Nephron (organoid): ENCODE results near the gene SPRED1.
A peak's percentile ranks its signal among the peaks of the same experiment; 100 is the strongest.

Experiments used
- H3K27ac Mint-ChIP-seq, 3 experiments: 2 replicates each; pipeline ENCODE4 v1.8.0; 2020; ENCODE audit warnings: mixed read lengths in 3 of 3, mild to moderate bottlenecking in 2 of 3, moderate library complexity in 1 of 3
- H3K27me3 Mint-ChIP-seq: 2 replicates; pipeline ENCODE4 v1.8.0; 2021; ENCODE audit warnings: low read depth, mild to moderate bottlenecking, moderate library complexity, mixed read lengths
- H3K36me3 Mint-ChIP-seq: 2 replicates; pipeline ENCODE4 v1.8.0; 2020; ENCODE audit warnings: low read depth, mixed read lengths
- H3K4me1 Mint-ChIP-seq: 2 replicates; pipeline ENCODE4 v1.8.0; 2020; ENCODE audit warnings: mixed read lengths
- H3K4me3 Mint-ChIP-seq, 3 experiments: 2 replicates each; pipeline ENCODE4 v1.8.0; 2020; ENCODE audit warnings: mild to moderate bottlenecking in 3 of 3, mixed read lengths in 3 of 3, moderate library complexity in 2 of 3
- H3K9me3 Mint-ChIP-seq: 2 replicates; pipeline ENCODE4 v1.8.0; 2020; ENCODE audit warnings: mixed read lengths
- CTCF ChIP-seq, 3 experiments: fragments of 200-600 bp; sonication (generic); IDR thresholded peaks; one replicate each; pipeline ENCODE4 v1.5.0; 2021; ENCODE audit warnings: antibody characterized with exemption in 3 of 3; ENCODE audit not compliant: unreplicated experiment in 3 of 3

SPRED1 gene

GRCh38 chr15:38373016-38373415 lies 120.4 kb downstream of the SPRED1 start:
- Mint-ChIP-seq H3K36me3 (no peaks in the 10 kb centered on the region), H3K4me1 (peaks cover 29% of the 10 kb centered on the region), H3K4me3 (no peak overlapping the region), H3K27me3 (no peaks in the 10 kb centered on the region), H3K9me3 (no peaks in the 10 kb centered on the region), H3K27ac (no peak overlapping the region)
- no peak for TF ChIP-seq CTCF (IDR thresholded peaks at IDR 0.05; ENCODE audit: unreplicated experiment in 3 of 3)

GRCh38 chr15:38374029-38374428 lies 121.4 kb downstream of the SPRED1 start:
- Mint-ChIP-seq H3K4me3 (no peak overlapping the region), H3K4me1 (peaks cover 34% of the 10 kb centered on the region), H3K27ac (peak overlapping the region in 1 of 3 experiments; percentile 27), H3K27me3 (no peaks in the 10 kb centered on the region), H3K36me3 (no peaks in the 10 kb centered on the region), H3K9me3 (no peaks in the 10 kb centered on the region)
- TF ChIP-seq CTCF (IDR thresholded peaks at IDR 0.05; ENCODE audit: unreplicated experiment in 3 of 3), result no peak

GRCh38 chr15:38374556-38374955 lies 121.9 kb downstream of the SPRED1 start:
- H3K27ac Mint-ChIP-seq, result peak overlapping the region; percentile 1 to 27 (median 10)
- H3K4me3 Mint-ChIP-seq, result no peak overlapping the region
- no peaks in the 10 kb centered on the region for H3K9me3 Mint-ChIP-seq
- TF ChIP-seq CTCF (IDR thresholded peaks at IDR 0.05; ENCODE audit: unreplicated experiment in 3 of 3), result no peak
- no peaks in the 10 kb centered on the region for H3K27me3 Mint-ChIP-seq
- no peaks in the 10 kb centered on the region for H3K36me3 Mint-ChIP-seq
- peaks cover 34% of the 10 kb centered on the region for H3K4me1 Mint-ChIP-seq

- Mint-ChIP-seq H3K27ac (no peak overlapping the region), H3K4me3 (no peak overlapping the region), H3K27me3 (no peaks in the 10 kb centered on the region), H3K4me1 (peaks cover 34% of the 10 kb centered on the region), H3K9me3 (no peaks in the 10 kb centered on the region), H3K36me3 (no peaks in the 10 kb centered on the region)
- no peak for TF ChIP-seq CTCF (IDR thresholded peaks at IDR 0.05; ENCODE audit: unreplicated experiment in 3 of 3)
Measured at GRCh38 chr15:38376081-38376480, 123.4 kb downstream of the SPRED1 start.

- H3K27me3 Mint-ChIP-seq, result no peaks in the 10 kb centered on the region
- peak overlapping the region in 2 of 3 experiments; percentile 4 to 31 for H3K4me3 Mint-ChIP-seq
- peak overlapping the region; percentile 86 to 90 (median 88) for H3K27ac Mint-ChIP-seq
- H3K4me1 Mint-ChIP-seq, result peaks cover 34% of the 10 kb centered on the region
- TF ChIP-seq CTCF (IDR thresholded peaks at IDR 0.05; ENCODE audit: unreplicated experiment in 3 of 3), result no peak
- H3K9me3 Mint-ChIP-seq, result no peaks in the 10 kb centered on the region
- H3K36me3 Mint-ChIP-seq, result no peaks in the 10 kb centered on the region
Measured at GRCh38 chr15:38377636-38378035, 125.0 kb downstream of the SPRED1 start.

- Mint-ChIP-seq H3K9me3 (no peaks in the 10 kb centered on the region), H3K27ac (peak overlapping the region; percentile 86 to 90 (median 88)), H3K27me3 (no peaks in the 10 kb centered on the region), H3K4me1 (peaks cover 34% of the 10 kb centered on the region), H3K36me3 (no peaks in the 10 kb centered on the region), H3K4me3 (peak overlapping the region; percentile 4 to 33 (median 31))
- TF ChIP-seq CTCF (IDR thresholded peaks at IDR 0.05; ENCODE audit: unreplicated experiment in 3 of 3), result no peak
Measured at GRCh38 chr15:38378161-38378560, 125.5 kb downstream of the SPRED1 start.
